Neural cell (in vitro differentiated cells): ENCODE results near the gene KMT5C.

Source experiments
- EZH2 ChIP-seq: fragments of 200-600, 300-800 bp; shearing (Covaris generic), sonication (generic); IDR thresholded peaks from 2 replicates; pipeline ENCODE4 v1.6.1; 2014; ENCODE audit warnings: antibody characterized with exemption, low read length, borderline replicate concordance, mild to moderate bottlenecking; ENCODE audit not compliant: insufficient read depth, poor library complexity, severe bottlenecking
- MXI1 ChIP-seq: fragments of 450-650 bp; conservative IDR thresholded peaks from 2 replicates; pipeline ENCODE4 v1.6.1; 2014; ENCODE audit warnings: antibody characterized with exemption, mild to moderate bottlenecking; ENCODE audit not compliant: poor library complexity, severe bottlenecking
- POLR2AphosphoS5 ChIP-seq: IDR thresholded peaks from 2 replicates; pipeline ENCODE4 v1.6.1; 2012
- RAD21 ChIP-seq: fragments of 450-650 bp; conservative IDR thresholded peaks from 2 replicates; pipeline ENCODE4 v1.6.1; 2014; ENCODE audit warnings: antibody characterized with exemption, mild to moderate bottlenecking, moderate library complexity
- TF ChIP-seq, protein P1 (sequence below): fragments of 450-650 bp; IDR thresholded peaks from 2 replicates; pipeline ENCODE4 v1.5.1; 2014; ENCODE audit warnings: antibody characterized with exemption, mild to moderate bottlenecking, moderate library complexity; ENCODE audit not compliant: poor library complexity, severe bottlenecking

DNA sequence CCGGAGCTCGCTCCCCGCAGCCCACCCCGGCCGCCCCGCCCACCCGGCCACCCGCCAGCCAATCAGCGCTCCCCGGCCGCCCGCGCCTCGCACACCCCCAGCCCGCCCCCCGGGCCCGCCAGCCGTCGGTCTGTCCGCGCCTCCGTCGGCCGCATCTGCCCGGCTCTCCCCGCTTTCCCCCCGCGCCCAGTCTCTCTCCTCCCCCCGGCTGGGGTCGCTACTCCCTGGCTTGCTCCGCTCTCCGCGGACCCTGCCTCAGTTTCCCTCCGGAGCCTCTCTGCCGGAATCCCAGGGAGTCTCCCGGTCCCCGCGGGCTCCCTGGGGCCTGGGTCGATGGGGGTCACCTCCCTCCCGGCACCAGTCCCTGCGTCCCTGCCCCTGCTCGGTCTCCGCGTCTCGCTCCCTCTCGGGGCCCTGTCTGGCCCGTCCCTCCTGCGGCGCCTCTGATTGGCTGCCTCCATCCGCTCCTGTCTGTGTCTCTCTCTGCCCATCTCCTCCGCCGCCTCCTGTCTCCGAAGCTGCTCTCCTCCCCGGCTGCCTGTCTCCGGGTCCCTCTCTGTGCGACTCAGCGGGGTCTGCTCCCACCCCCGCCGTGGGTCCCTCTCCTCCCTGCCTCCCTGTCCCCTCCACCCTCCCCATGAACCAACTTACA is 30.1 kb downstream of the KMT5C start:
- TF ChIP-seq MXI1, result no peak
- TF ChIP-seq, protein P1, sequence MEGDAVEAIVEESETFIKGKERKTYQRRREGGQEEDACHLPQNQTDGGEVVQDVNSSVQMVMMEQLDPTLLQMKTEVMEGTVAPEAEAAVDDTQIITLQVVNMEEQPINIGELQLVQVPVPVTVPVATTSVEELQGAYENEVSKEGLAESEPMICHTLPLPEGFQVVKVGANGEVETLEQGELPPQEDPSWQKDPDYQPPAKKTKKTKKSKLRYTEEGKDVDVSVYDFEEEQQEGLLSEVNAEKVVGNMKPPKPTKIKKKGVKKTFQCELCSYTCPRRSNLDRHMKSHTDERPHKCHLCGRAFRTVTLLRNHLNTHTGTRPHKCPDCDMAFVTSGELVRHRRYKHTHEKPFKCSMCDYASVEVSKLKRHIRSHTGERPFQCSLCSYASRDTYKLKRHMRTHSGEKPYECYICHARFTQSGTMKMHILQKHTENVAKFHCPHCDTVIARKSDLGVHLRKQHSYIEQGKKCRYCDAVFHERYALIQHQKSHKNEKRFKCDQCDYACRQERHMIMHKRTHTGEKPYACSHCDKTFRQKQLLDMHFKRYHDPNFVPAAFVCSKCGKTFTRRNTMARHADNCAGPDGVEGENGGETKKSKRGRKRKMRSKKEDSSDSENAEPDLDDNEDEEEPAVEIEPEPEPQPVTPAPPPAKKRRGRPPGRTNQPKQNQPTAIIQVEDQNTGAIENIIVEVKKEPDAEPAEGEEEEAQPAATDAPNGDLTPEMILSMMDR, result no peak
- TF ChIP-seq EZH2, result peak; percentile 11
- no peak for TF ChIP-seq RAD21
- peak; percentile 9 for TF ChIP-seq POLR2AphosphoS5
